SK-MEL-5 (cell line): ENCODE measurements around the gene EPHA6. TPM values are rescaled to one million over a fixed set of nuclear protein-coding genes. Genes with fewer than 3 reads are reported as not detected.
"Not testable (repeated sequence)": the region's sequence is repeated elsewhere in the genome, so short reads cannot be mapped to it uniquely, and the experiment has no call there.

ENCODE experiments used
- DNase-seq: peaks from one replicate; pipeline ENCODE4 v3.0.0-alpha.2; 2016; ENCODE audit warnings: low read depth, low spot score
- in situ Hi-C: cut with HindIII; loops from 2 replicates; pipeline ENCODE4 v1.10.0; 2016; ENCODE audit warnings: low sequenced_read_pairs, high pct_unique_total_duplicates, low pct_unique_long_range_greater_than_20kb
- total RNA-seq: library from RNA; depleted of rRNA; stranded (reverse); fragments of >200 nt; shearing (Covaris generic); gene quantifications from 2 replicates; pipeline ENCODE4 v1.2.3, GENCODE V29; 2014

The EPHA6 gene
- total RNA-seq, 1 experiment from 2014 or later = not detected

DNA sequence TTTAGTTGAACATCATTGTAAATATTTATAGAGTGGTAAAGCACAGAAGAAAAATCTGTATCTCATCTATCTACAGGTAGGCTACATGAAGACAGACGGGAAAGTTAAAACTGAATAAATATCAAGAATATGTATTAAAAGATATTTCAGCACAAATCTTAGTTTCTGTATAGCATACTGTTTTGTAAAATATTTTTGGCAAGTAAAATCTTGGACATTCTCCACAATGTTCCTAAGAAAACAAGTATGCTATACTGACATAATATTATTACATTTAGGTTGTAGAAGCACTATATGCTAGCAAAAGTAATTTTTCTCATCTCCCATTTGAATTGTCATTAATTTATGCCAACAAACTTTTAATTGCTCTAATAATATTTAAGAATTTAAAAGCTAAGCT, 623.7 kb downstream of the EPHA6 start:
- no peak for DNase-seq
- in situ Hi-C loops = no loop called here

DNA sequence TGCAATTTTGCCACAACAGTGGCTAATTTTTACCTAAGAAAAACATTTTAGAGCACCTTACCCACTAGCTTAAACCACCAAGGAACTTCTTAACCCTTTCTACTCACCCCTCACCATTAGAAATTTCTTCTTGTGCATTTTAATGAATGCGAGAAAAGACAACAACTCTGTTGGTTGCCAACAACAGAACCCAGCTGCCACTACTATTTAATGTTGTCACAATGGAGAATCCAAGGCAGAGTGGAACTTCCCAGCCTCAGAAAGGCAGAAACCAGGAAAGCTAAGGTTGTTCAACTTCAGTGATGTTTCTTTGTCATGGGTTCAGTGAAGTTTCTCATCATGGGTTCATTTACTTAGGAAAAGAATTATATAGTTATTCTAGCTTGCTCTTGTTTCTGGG, 625.0 kb downstream of the EPHA6 start:
- DNase-seq = no peak
- in situ Hi-C loops = no loop called here

DNA sequence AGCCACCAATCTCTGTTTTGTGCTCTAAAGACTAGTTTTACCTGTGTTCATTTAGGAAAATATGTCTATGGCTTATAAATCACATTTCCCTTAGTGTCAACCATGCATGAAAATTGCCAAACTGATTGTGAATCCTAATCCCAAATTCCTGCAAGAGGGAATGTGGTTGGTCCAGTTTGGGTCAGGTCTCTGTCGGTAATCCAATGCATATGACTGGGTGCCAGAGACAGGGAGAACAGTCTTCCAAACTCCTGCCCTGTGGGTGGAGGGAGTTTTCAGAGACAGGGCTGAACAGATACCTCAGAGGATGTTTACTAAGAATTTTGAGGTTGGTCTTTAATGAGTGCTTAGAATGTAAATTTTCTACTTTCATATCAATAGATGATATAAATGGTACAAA, 649.6 kb downstream of the EPHA6 start:
- no peak for DNase-seq
- in situ Hi-C loops = no loop called here

DNA sequence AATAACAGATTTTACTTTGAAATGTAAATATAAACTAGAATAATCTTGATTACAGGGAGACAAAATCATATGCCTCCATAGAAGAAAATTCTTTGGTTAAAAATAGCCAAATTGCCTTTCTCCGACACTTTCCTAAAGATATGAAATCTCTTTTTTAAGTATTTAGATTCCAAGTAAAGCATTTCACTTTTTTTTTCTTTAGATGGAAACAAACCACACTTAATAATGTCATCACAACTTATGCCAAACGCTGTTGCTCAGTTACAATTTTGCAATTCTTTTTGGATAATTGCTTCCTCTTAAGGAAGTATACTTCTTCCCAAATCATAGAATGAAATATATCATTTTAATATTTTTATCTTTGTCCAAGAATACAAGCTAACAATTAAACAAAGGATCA, 656.1 kb downstream of the EPHA6 start:
- no peak for DNase-seq
- in situ Hi-C loops = no loop called here

DNA sequence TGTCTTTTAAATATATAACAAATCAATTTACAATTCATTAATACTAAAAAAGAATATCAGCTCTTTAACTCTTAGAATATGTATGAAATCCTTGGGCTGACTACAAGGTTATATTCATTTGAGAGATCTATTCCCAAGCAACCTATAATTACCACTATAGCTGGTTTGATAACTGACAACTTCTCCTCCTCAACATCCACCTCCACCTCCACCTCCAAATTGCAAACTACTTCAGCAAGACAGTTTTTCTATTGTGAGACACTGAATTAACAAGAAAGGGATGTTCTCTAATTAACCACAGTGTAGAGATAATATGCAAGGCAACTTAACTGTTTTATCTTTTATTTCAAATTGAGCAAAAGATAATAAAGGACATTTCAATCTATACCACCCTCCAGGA, 665.3 kb downstream of the EPHA6 start:
- in situ Hi-C loops = no loop called here
- no peak for DNase-seq

DNA sequence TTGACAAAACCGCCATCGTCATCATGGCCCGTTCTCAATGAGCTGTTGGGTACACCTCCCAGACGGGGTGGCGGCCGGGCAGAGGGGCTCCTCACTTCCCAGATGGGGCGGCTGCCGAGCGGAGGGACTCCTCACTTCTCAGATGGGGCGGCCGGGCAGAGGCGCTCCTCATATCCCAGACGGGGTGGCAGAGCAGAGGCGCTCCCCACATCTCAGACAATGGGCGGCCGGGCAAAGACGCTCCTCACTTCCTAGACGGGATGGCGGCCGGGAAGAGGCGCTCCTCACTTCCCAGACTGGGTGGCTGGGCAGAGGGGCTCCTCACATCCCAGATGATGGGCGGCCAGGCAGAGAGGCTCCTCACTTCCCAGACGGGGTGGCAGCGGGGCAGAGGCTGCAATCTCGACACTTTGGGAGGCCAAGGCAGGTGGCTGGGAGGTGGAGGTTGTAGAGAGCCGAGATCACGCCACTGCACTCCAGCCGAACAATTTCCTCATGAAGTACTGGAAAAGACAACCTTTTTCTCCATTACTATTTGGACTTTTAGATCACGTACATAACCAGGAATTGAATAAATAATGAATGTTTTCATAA, 666.4 kb downstream of the EPHA6 start:
- DNase-seq, in situ Hi-C loops: not testable (repeated sequence)

DNA sequence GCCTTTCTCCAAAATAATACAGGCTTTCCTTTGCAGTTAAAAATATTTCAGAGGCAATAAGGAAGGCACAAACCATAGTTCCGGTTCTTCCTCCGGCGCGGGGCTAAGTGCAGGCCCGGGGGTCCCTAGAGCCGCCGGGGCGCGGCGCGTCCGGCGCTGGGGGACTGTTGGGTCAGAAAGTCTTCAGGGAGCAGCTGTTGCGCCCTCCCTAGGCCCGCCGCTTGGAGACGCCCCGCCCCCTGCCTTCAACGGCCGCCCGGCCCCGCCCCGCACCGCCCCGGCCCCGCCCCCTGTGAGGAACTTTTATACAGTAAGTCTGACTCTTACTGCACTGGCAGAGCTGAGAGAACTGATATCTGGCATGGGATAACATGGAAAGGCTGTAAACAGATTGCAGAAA, 667.0 kb downstream of the EPHA6 start:
- DNase-seq = peak; percentile 29
- in situ Hi-C loops = no loop called here

DNA sequence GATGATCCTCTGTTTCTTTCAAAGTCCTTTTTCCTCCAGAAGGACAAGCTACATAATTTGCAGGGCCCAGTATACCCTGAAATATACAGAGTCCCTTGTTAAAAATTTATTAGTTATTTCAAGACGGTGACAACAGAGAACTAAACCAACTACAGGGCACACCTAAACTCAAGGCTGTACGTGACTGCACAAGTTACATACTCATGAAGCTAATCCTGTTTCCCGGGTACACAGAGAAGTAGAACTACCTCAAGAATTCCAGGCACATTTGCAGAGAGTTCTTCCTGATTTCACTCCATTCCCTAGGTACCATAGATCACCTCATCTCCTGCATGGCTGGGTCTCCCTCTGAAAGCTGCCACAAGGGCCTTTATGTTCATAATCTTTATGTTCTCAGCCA, 670.8 kb downstream of the EPHA6 start:
- DNase-seq = no peak
- in situ Hi-C loops = no loop called here

DNA sequence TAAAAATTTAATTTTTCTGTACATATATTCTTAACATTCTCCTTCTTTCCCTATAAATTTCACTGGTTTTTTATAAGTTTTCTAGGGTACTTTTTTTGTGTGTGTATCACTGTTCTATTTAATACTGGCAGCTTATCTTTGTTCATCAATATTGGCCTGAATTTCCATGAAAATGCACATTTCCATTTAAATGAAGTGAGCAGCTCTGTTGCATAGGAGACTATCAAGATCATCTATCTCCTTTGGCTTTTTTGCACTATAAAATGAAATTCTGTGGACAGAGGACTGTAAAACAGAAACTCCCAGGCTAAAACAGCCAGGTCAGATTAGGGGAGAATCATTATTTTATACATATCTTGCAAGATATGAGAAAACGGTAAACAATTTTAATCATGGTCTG, 673.2 kb downstream of the EPHA6 start:
- in situ Hi-C loops = no loop called here
- no peak for DNase-seq

DNA sequence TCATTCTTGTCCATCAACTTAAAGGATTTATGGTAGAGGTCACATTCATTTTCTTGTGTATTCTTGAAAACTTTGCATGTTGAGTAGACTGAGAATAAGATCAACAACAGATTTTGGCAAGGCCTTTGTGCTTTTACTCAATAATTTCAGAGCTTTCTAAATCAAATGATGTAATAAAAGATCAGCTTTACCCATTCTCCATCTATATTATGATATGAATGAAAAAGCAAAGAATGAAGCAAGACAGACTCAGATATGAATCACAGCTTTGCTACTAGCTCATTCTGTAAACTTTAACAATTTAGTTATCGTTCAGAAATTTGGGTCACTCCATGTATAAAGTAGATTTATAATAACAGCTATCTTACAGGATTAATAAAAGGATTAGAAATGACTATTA, 674.3 kb downstream of the EPHA6 start:
- DNase-seq = no peak
- in situ Hi-C loops = no loop called here

DNA sequence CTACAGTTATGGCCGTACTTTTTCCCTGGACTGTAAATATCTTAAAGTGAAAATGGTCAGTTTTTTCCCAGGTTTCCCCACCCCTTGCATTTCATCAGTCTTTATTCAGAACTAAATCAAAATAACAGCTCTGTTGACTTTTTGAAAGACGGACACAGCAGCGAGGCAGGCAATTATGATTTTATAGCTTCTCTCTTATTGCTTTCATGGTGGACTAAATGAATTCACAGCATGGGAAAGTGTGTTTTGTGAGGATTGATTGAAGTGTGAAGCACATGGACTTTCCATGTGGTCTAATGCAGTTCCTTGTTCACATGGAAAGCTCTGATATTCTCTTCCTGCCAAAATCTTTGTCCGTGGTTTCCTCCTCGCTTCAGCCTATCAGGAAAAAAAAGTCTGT, 681.5 kb downstream of the EPHA6 start:
- in situ Hi-C loops = no loop called here
- DNase-seq = no peak

DNA sequence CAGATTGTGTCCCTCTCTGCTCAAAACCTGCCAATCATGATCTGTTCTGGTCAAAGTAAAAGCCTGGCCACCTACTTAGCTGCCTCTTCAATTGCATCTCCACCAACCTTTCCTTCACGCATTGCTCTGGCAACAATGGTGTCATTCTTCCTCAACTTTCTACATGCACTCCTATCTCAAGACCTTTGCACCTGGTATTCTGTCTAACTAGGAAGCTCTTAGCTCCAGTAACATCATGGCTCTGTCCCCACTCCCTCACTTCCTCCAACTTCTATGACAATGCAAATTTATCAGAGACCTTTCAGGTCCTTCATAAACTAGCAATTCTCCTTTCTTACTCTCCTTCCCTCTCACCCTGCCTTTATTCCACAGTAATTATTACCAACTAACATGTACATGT, 682.7 kb downstream of the EPHA6 start:
- in situ Hi-C loops = no loop called here
- no peak for DNase-seq

DNA sequence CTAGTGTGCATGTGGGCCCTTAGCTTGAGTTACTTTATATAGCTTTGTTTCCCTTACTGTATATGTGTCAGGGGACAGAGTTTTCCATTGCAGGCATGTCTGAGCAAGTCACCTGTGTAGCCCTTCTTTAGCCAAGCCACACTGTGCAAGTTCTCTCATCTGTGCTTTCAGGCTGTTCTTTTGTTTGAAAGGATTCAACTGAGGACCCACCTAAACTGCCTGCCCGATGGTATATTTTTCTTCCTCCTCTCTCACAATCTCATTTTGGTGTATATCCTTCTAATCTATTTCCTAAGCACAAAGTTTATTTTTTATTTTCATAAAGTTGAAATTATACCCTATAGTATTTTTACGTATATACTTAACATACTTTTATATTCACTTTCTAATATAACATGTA, 690.1 kb downstream of the EPHA6 start:
- DNase-seq = no peak
- in situ Hi-C loops = no loop called here

DNA sequence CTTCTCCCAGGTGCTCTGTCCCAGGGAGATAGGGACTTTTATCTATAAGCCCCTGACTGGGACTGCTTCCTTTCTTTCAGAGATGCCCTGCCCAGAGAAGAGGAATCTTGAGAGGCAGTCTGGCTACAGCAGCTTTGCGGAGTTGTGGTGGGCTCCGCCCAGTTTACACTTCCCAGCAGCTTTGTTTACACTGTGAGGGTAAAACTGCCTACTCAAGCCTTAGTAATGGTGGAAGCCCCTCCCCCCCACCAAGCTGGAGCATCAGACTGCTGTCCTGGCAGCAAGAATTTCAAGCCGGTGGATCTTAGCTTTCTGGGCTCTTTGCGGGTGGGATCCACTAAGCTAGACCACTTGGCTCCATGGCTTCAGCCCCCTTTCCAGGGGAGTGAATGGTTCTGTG, 696.4 kb downstream of the EPHA6 start:
- no peak for DNase-seq
- in situ Hi-C loops = no loop called here

DNA sequence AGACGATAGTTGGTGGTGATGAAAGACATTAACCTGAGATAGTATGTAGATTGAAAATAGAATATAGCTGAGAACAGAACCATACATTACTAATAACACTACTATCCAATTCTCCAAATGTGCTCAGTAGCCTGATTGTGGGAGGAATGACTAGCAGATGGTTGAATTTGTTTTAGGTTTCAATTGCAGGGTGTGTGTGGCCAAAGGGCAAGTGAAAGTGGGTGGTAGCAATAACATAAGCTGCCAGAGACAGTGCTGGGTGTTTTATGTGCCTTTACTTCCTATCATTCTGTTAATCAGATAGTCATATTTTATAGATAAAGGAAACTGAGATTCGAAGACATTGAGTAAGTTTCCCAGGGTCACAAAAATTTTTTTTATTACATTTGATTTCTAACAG, 700.7 kb downstream of the EPHA6 start:
- in situ Hi-C loops = no loop called here
- DNase-seq = no peak

DNA sequence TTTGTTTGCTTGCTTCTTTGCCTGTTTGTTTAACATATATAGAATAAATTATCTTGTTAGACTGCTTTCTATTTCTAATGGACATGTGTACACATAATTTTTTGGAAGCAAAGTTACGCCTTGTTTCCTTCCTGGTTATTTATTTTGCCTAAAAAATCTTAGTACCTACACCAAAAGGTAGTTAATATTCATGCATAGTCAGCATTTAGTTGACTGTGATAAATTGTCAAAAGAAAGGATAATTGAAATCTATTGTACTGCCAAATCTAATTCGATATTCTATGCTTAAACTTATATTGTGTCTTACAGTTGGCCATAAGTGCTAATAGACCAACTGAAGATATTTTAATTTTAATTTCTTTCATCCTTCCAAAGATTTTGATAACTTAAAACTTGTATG, 716.3 kb downstream of the EPHA6 start:
- DNase-seq = no peak
- in situ Hi-C loops = no loop called here

DNA sequence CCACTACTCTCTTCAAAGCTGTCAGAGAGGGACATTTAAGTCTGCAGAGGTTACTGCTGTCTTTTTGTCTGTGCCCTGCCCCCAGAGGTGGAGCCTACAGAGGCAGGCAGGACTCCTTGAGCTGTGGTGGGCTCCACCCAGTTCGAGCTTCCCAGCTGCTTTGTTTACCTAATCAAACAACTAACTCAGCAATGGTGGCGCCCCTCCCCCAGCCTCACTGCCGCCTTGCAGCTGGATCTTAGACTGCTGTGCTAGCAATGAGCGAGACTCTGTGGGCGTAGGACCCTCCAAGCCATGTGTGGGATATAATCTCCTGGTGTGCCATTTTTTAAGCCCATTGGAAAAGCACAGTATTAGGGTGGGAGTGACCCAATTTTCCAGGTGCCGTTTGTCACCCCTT, 733.2 kb downstream of the EPHA6 start:
- DNase-seq, in situ Hi-C loops: not testable (repeated sequence)

DNA sequence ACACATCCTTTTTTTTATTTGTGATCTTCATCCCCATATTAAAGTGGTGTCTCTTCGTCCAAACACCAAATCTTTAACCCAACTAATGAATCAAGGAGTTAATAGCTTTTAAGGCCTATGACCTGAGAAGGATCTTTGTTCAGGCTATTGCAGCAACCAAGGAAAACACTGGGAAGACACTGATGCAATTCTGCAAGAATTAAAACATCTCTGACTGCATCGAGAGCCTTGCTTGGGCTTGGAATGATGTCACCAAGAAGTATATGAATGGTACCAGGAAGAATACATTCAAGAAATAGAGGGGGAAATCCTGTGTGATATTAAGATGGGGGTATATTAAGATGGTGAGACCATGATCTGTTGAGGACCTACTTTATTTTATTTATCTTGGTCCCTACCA, 736.0 kb downstream of the EPHA6 start:
- in situ Hi-C loops = no loop called here

DNA sequence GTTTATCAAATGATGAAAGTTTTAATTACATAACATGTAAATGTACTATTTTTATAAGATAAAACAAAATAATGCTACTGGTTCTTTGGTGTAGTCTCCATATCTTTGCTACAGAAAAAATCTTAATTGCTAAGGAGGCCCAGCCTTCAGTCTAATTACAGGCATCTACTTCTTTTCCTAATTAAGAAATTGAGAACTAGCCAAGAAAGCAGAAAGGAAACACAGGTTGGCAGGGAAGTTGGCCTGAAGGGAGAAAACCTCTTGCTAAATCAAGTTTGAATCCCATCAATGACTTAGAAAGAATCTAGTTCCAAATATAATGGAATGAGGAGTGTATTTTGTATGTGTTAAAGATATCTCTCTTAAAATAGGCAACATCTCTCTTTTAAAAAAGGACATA, 737.8 kb downstream of the EPHA6 start:
- no peak for DNase-seq
- in situ Hi-C loops = no loop called here

More for the DNA sequence above, 736.0 kb downstream of the EPHA6 start:
- DNase-seq = no peak

DNA sequence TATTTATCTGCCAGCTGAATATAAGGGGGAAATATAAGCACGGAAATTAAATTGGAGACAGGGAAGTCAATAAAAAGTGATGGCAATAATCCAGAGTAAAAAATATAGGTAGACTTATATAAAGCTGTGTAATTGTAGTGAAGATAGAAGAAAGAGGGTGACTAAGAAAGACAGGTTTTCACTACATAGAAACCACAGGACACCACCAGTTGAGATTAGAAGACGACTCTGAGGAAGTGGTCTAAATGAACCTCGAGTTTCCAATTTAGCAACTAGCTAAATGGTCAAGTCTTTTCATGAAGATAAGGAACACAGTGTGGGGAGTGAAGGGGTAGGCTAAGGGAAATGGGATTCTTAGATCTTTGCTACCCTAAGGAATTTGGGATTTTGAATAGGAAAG, 761.3 kb downstream of the EPHA6 start:
- DNase-seq = no peak
- in situ Hi-C loops = no loop called here
